HCT116 (cell line): ENCODE data around the gene COMMD1. TPM values are rescaled to one million over a fixed set of nuclear protein-coding genes. Genes with fewer than 3 reads are reported as not detected.

Experiments
- ATAC-seq: fragments of 200-7000 bp; cut with Tn5 transposase; 2 replicates; pipeline ENCODE4 v1.9.1; 2020; ENCODE audit warnings: mild to moderate bottlenecking, moderate library complexity
- Bru-seq: library from RNA; stranded (reverse); fragments of 400-500 nt; gene quantifications from one replicate; lab custom pipeline; 2021; lab: Mats Ljungman, UMichigan
- BruChase-seq, 2 experiments: library from RNA; stranded (reverse); fragments of 400-500 nt; gene quantifications; one replicate each; lab custom pipeline; 2021; lab: Mats Ljungman, UMichigan
- BruUV-seq: library from RNA; stranded (reverse); fragments of 400-500 nt; replicated peaks from 2 replicates; lab custom pipeline; 2021; lab: Mats Ljungman, UMichigan
- CTCF ChIA-PET: fragments of 300-600 bp; sonication (Branson Sonifier 250); formaldehyde crosslinking; loops from one replicate; lab custom pipeline; 2021; ENCODE audit warnings: antibody characterized with exemption; lab: Charles Lee
- POLR2A ChIA-PET: fragments of 300-600, 350-600 bp; sonication (Branson Sonifier 250); formaldehyde crosslinking; loops from one replicate; lab custom pipeline; 2021; ENCODE audit warnings: antibody characterized with exemption; lab: Charles Lee
- RAD21 ChIA-PET, 2 experiments: fragments of 300-600 bp; sonication (Branson Sonifier 250); formaldehyde crosslinking; loops; one replicate each; lab custom pipeline; 2023; ENCODE audit warnings: low total read pairs in 2 of 2; ENCODE audit not compliant: uncharacterized antibody in 2 of 2, unreplicated experiment in 2 of 2, low non-redundant PET in 1 of 2; lab: Charles Lee
- DNase-seq: peaks from one replicate; pipeline ENCODE4 v3.0.0-alpha.2; 2010; ENCODE audit warnings: low read depth, low spot score
- H2AFZ ChIP-seq: fragments of 200-600 bp; shearing (Covaris generic), sonication (generic); 2 replicates; pipeline ENCODE4 v1.6.1; 2017; ENCODE audit warnings: low read depth, mixed run types, mixed read lengths, antibody characterized with exemption, low read length; ENCODE audit not compliant: poor library complexity, severe bottlenecking
- H3K27ac ChIP-seq: 2 replicates; pipeline ENCODE4 v1.5.1; 2012; ENCODE audit warnings: low read depth, low read length
- H3K27me3 ChIP-seq: fragments of 200-600 bp; sonication (generic); 2 replicates; pipeline ENCODE4 v1.6.1; 2016; ENCODE audit warnings: mixed run types, low read length, mixed read lengths; ENCODE audit not compliant: insufficient read depth
- H3K36me3 ChIP-seq, 2 experiments: fragments of 200-500 bp in 1 of 2; fragments of 200-600 bp in 1 of 2; sonication (Bioruptor generic) in 1 of 2; sonication (generic) in 1 of 2; 2 replicates each; pipeline versions ENCODE4 v1.5.1 to v1.6.1; 2014 to 2016; ENCODE audit warnings: low read length in 2 of 2, inconsistent platforms in 1 of 2, mixed read lengths in 1 of 2, mixed run types in 1 of 2; ENCODE audit not compliant: insufficient read depth in 2 of 2, control insufficient read depth in 1 of 2
- H3K4me1 ChIP-seq, 2 experiments: fragments of 200-600 bp in 1 of 2; sonication (generic) in 1 of 2; 2 replicates each; pipeline versions ENCODE4 v1.5.1 to v1.6.1; 2012 to 2017; ENCODE audit warnings: low read length in 2 of 2, inconsistent platforms in 1 of 2, mild to moderate bottlenecking in 1 of 2, mixed read lengths in 1 of 2, mixed run types in 1 of 2, moderate library complexity in 1 of 2; ENCODE audit not compliant: insufficient read depth in 2 of 2, control insufficient read depth in 1 of 2
- H3K4me2 ChIP-seq: fragments of 200-600 bp; sonication (generic); 2 replicates; pipeline ENCODE4 v1.6.1; 2017; ENCODE audit warnings: mixed run types, low read length, mixed read lengths
- H3K4me3 ChIP-seq, 2 experiments: fragments of 200-600 bp in 1 of 2; sonication (generic) in 1 of 2; replicated peaks in 1 of 2; 2 replicates each; pipeline ENCODE4 v1.5.1; 2011 to 2016; ENCODE audit warnings: low read length in 2 of 2, control low read depth in 1 of 2, low read depth in 1 of 2, mild to moderate bottlenecking in 1 of 2, mixed read lengths in 1 of 2, mixed run types in 1 of 2
- H3K79me2 ChIP-seq: fragments of 200-600 bp; sonication (generic); 2 replicates; pipeline ENCODE4 v1.6.1; 2017; ENCODE audit warnings: mild to moderate bottlenecking, mixed run types, low read length, moderate library complexity, mixed read lengths; ENCODE audit not compliant: insufficient read depth
- H3K9ac ChIP-seq: fragments of 200-600 bp; sonication (generic); 2 replicates; pipeline ENCODE4 v1.6.1; 2016; ENCODE audit warnings: low read length, mixed read lengths
- H3K9me2 ChIP-seq: fragments of 200-600 bp; sonication (generic), shearing (Covaris generic); 2 replicates; pipeline ENCODE4 v1.6.1; 2017; ENCODE audit warnings: mixed run types, mild to moderate bottlenecking, moderate library complexity; ENCODE audit not compliant: insufficient read depth
- H3K9me3 ChIP-seq, 2 experiments: fragments of 200-500 bp in 1 of 2; fragments of 200-600 bp in 1 of 2; sonication (Bioruptor generic) in 1 of 2; sonication (generic) in 1 of 2; 2 replicates each; pipeline ENCODE4 v1.6.1; 2014 to 2017; ENCODE audit warnings: low read length in 2 of 2, mixed read lengths in 2 of 2, inconsistent platforms in 1 of 2, low read depth in 1 of 2, mild to moderate bottlenecking in 1 of 2, mixed run types in 1 of 2, moderate library complexity in 1 of 2; ENCODE audit not compliant: control insufficient read depth in 1 of 2, insufficient read depth in 1 of 2
- H4K20me1 ChIP-seq: fragments of 200-600 bp; sonication (generic), shearing (Covaris generic); 2 replicates; pipeline ENCODE4 v1.6.1; 2017; ENCODE audit warnings: mixed run types, mild to moderate bottlenecking, moderate library complexity; ENCODE audit not compliant: insufficient read depth
- ATF3 ChIP-seq: IDR thresholded peaks from 2 replicates; pipeline ENCODE4 v1.6.1; 2012
- CBX3 ChIP-seq: IDR thresholded peaks from 2 replicates; pipeline ENCODE4 v1.6.1; 2012; ENCODE audit warnings: low read depth
- CTCF ChIP-seq, 3 experiments: fragments of 200-600 bp in 1 of 3; sonication (generic) in 1 of 3; IDR thresholded peaks in 2 of 3; conservative IDR thresholded peaks in 1 of 3; 2 replicates each; pipeline ENCODE4 v1.5.1; 2012 to 2017; ENCODE audit warnings: low read depth in 2 of 3, low read length in 2 of 3, antibody characterized with exemption in 1 of 3, borderline replicate concordance in 1 of 3, control low read depth in 1 of 3, mild to moderate bottlenecking in 1 of 3, mixed read lengths in 1 of 3, mixed run types in 1 of 3, moderate library complexity in 1 of 3; ENCODE audit not compliant: insufficient read depth in 1 of 3
- EGR1 ChIP-seq: IDR thresholded peaks from 2 replicates; pipeline ENCODE4 v1.6.1; 2012; ENCODE audit warnings: low read depth
- ELF1 ChIP-seq: IDR thresholded peaks from 2 replicates; pipeline ENCODE4 v1.6.1; 2012; ENCODE audit warnings: low read depth, borderline replicate concordance
- EZH2 ChIP-seq: fragments of 200-600 bp; sonication (generic); IDR thresholded peaks from 2 replicates; pipeline ENCODE4 v1.6.1; 2017; ENCODE audit warnings: antibody characterized with exemption, mixed run types
- EZH2phosphoT487 ChIP-seq: fragments of 200-600 bp; IDR thresholded peaks from 2 replicates; pipeline ENCODE4 v1.6.1; 2018; ENCODE audit warnings: antibody characterized with exemption, borderline replicate concordance
- FOSL1 ChIP-seq: IDR thresholded peaks from 2 replicates; pipeline ENCODE4 v1.6.1; 2012; ENCODE audit warnings: low read depth
- JUND ChIP-seq: IDR thresholded peaks from 2 replicates; pipeline ENCODE4 v1.6.1; 2012
- MAX ChIP-seq: IDR thresholded peaks from 2 replicates; pipeline ENCODE4 v1.6.1; 2012
- POLR2A ChIP-seq: IDR thresholded peaks from 2 replicates; pipeline ENCODE4 v1.7.0; 2011; ENCODE audit warnings: borderline replicate concordance; ENCODE audit not compliant: insufficient read depth, insufficient read length; ENCODE audit errors: extremely low read depth
- POLR2AphosphoS5 ChIP-seq: IDR thresholded peaks from 2 replicates; pipeline ENCODE4 v1.6.1; 2011; ENCODE audit warnings: mild to moderate bottlenecking, low read depth, low read length, moderate library complexity
- RAD21 ChIP-seq: IDR thresholded peaks from 2 replicates; pipeline ENCODE4 v1.6.1; 2012; ENCODE audit warnings: low read depth, mild to moderate bottlenecking
- SIN3A ChIP-seq: IDR thresholded peaks from 2 replicates; pipeline ENCODE4 v1.6.1; 2012; ENCODE audit warnings: low read depth
- SP1 ChIP-seq: IDR thresholded peaks from 2 replicates; pipeline ENCODE4 v1.6.1; 2012; ENCODE audit warnings: low read depth
- SRF ChIP-seq: IDR thresholded peaks from 2 replicates; pipeline ENCODE4 v1.6.1; 2012; ENCODE audit warnings: low read depth
- TCF7L2 ChIP-seq: IDR thresholded peaks from 2 replicates; pipeline ENCODE4 v1.7.0; 2011; ENCODE audit warnings: borderline replicate concordance, inconsistent platforms; ENCODE audit not compliant: insufficient read depth, insufficient read length; ENCODE audit errors: extremely low read depth
- YY1 ChIP-seq: IDR thresholded peaks from 2 replicates; pipeline ENCODE4 v1.6.1; 2011; ENCODE audit warnings: low read length, low read depth, moderate library complexity, mild to moderate bottlenecking; ENCODE audit not compliant: insufficient replicate concordance; ENCODE audit errors: extremely low read depth
- ZBTB33 ChIP-seq: IDR thresholded peaks from 2 replicates; pipeline ENCODE4 v1.6.1; 2011; ENCODE audit warnings: mild to moderate bottlenecking, low read length, moderate library complexity; ENCODE audit not compliant: insufficient replicate concordance; ENCODE audit errors: extremely low read depth
- ZFX ChIP-seq: fragments of 450-650 bp; IDR thresholded peaks from 2 replicates; pipeline ENCODE4 v1.6.1; 2017
- ZNF274 ChIP-seq: fragments of 200-500 bp; sonication (Bioruptor generic); IDR thresholded peaks from 2 replicates; pipeline ENCODE4 v1.6.1; 2014; ENCODE audit warnings: mild to moderate bottlenecking, low read depth, low read length, inconsistent platforms
- intact Hi-C: fragments of 100-400 bp; cut with micrococcal nuclease; formaldehyde crosslinking; loops from 2 replicates; pipeline ENCODE4 v1.10.0; 2022
- long read RNA-seq: library from polyadenylated mRNA; unstranded; transcript quantifications from one replicate; pipeline ENCODE4 v2.0.0, GENCODE V29; 2021; ENCODE audit not compliant: unreplicated experiment
- polyA plus RNA-seq: library from polyadenylated mRNA; unstranded; fragments of >200 nt; gene quantifications from 2 replicates; pipeline ENCODE4 v1.2.1, GENCODE V29; 2012; ENCODE audit warnings: missing spikeins
- total RNA-seq: library from RNA; stranded (reverse); gene quantifications from one replicate; pipeline ENCODE4 v1.2.1, GENCODE V29; 2021; ENCODE audit not compliant: unreplicated experiment

The COMMD1 gene
- 16.1 TPM for total RNA-seq
- polyA plus RNA-seq: 11.7 and 14.7 TPM in 2 replicates
- percentile 60 among the genes with signal in this experiment for Bru-seq, nascent RNA
- percentile 45 among the genes with signal in this experiment for BruChase-seq, experiment 1, labeled RNA remaining after a 6-hour chase
- BruChase-seq, experiment 2, labeled RNA remaining after a 2-hour chase: percentile 49 among the genes with signal in this experiment
- long read RNA-seq, transcript COMMD1-201 (3 exons, 911 nt): major isoform, 5 of 10 reads
- long read RNA-seq, partial matches to known transcripts: 0 of 10 reads
- long read RNA-seq, other reads (novel, unspliced or antisense): 4 of 10 reads

GRCh38 chr2:61905372-61906185 lies at the start of gene COMMD1:
TSS of gene COMMD1 (plus strand) at chr2:61905674. CDS start at chr2:61905679, 5 bp downstream.
- intact Hi-C loops: no loop called here
- no peak for DNase-seq
- ATAC-seq: peak; percentile 96
- TF ChIP-seq EGR1: no peak
- peak; percentile 63; the same call in 1 of the 2 replicates for TF ChIP-seq CBX3
- TF ChIP-seq SP1: peak; percentile 88
- TF ChIP-seq SRF: no peak
- peak; percentile 94 for TF ChIP-seq SIN3A
- TF ChIP-seq FOSL1: no peak
- no peak for TF ChIP-seq EZH2phosphoT487
- TF ChIP-seq ZNF274: no peak
- no peak for TF ChIP-seq CTCF (IDR thresholded peaks at IDR 0.05 in 2 of 3, conservative IDR thresholded peaks at IDR 0.05 in 1 of 3; ENCODE audit: borderline replicate concordance in 1 of 3, insufficient read depth in 1 of 3, low read depth in 2 of 3, low read length in 2 of 3)
- TF ChIP-seq JUND: no peak
- peak; percentile 95 for TF ChIP-seq POLR2AphosphoS5
- peak; percentile 87 for TF ChIP-seq MAX
- TF ChIP-seq POLR2A: peak; percentile 79
- TF ChIP-seq EZH2: no peak
- no peak for TF ChIP-seq RAD21
- TF ChIP-seq ZBTB33: peak; percentile 88
- TF ChIP-seq ZFX: no peak
- no peak; the same call in 1 of the 2 replicates for TF ChIP-seq ELF1
- peak; percentile 19 for TF ChIP-seq TCF7L2
- peak; percentile 97 for TF ChIP-seq YY1
- no peak for TF ChIP-seq ATF3
- CTCF ChIA-PET: no interaction called here
- Histone ChIP-seq H3K27ac (no peak within 1 kb of the TSS; the same call in 1 of the 2 replicates), H3K9ac (peak within 1 kb of the TSS; percentile 72), H3K4me2 (peak within 1 kb of the TSS; percentile 77), H3K4me1 (peaks cover 6 to 12% of the 10 kb centered on the region in 2 experiments; a peak in 3 of 4 replicates), H4K20me1 (no peaks in the 10 kb centered on the region), H3K4me3 (peak within 1 kb of the TSS; percentile 95 to 96), H3K9me2 (no peaks in the 10 kb centered on the region), H3K36me3 (no peaks in the 10 kb centered on the region), H3K27me3 (no peaks in the 10 kb centered on the region), H3K79me2 (peaks cover 8% of the 10 kb centered on the region; the same call in 1 of the 2 replicates), H3K9me3 (no peaks in the 10 kb centered on the region), H2AFZ (peak within 1 kb of the TSS; percentile 87)
- POLR2A ChIA-PET: no interaction called here
- RAD21 ChIA-PET: no interaction called here
- BruUV-seq: TSS peak; percentile 66
